Testis (tissue), 2 donors: Measurements from ENCODE around the gene SPEM2.

ENCODE experiments used
- POLR2A ChIP-seq: fragments of 450-650 bp; IDR thresholded peaks from one replicate; pipeline ENCODE4 v1.6.1; 2017; ENCODE audit warnings: antibody characterized with exemption, mild to moderate bottlenecking, moderate library complexity
- TF ChIP-seq, protein P1 (sequence below), 3 experiments: fragments of 450-650 bp in 2 of 3; fragments of 200-600 bp in 1 of 3; sonication (generic) in 1 of 3; IDR thresholded peaks; one replicate each; pipeline ENCODE4 v1.5.1; 2016 to 2019; ENCODE audit warnings: antibody characterized with exemption in 3 of 3, mild to moderate bottlenecking in 2 of 3, moderate library complexity in 1 of 3

DNA sequence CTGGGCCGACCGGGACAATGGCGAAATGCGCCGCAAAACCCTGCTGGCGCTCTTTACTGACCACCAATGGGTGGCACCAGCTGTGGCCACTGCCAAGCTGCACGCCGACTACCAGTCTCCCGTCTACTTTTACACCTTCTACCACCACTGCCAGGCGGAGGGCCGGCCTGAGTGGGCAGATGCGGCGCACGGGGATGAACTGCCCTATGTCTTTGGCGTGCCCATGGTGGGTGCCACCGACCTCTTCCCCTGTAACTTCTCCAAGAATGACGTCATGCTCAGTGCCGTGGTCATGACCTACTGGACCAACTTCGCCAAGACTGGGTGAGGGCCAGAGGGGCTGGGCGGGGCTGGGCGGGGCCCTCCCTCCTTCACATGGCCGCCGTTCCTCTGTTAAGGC lies 9.6 kb upstream of the SPEM2 start:
- no peak for TF ChIP-seq POLR2A
- TF ChIP-seq, protein P1, sequence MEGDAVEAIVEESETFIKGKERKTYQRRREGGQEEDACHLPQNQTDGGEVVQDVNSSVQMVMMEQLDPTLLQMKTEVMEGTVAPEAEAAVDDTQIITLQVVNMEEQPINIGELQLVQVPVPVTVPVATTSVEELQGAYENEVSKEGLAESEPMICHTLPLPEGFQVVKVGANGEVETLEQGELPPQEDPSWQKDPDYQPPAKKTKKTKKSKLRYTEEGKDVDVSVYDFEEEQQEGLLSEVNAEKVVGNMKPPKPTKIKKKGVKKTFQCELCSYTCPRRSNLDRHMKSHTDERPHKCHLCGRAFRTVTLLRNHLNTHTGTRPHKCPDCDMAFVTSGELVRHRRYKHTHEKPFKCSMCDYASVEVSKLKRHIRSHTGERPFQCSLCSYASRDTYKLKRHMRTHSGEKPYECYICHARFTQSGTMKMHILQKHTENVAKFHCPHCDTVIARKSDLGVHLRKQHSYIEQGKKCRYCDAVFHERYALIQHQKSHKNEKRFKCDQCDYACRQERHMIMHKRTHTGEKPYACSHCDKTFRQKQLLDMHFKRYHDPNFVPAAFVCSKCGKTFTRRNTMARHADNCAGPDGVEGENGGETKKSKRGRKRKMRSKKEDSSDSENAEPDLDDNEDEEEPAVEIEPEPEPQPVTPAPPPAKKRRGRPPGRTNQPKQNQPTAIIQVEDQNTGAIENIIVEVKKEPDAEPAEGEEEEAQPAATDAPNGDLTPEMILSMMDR (IDR thresholded peaks at IDR 0.05): no peak
